Lower leg skin (tissue), 3 donors: ENCODE measurements around the gene IL17RB.

Experiments
- CTCF ChIP-seq, 3 donors: fragments of 450-650 bp; IDR thresholded peaks; one replicate each; pipeline ENCODE4 v1.5.1; 2016; ENCODE audit warnings: antibody characterized with exemption in 3 of 3, mild to moderate bottlenecking in 3 of 3, moderate library complexity in 2 of 3
- POLR2A ChIP-seq, 2 donors: fragments of 450-650 bp; IDR thresholded peaks; one replicate each; pipeline ENCODE4 v1.6.1; 2016 to 2017; ENCODE audit warnings: antibody characterized with exemption in 2 of 2, mild to moderate bottlenecking in 1 of 2, moderate library complexity in 1 of 2

GRCh38 chr3:53865732-53866499 lies 19.5 kb downstream of the IL17RB start:
- TF ChIP-seq CTCF (IDR thresholded peaks at IDR 0.05) (no peak), POLR2A (IDR thresholded peaks at IDR 0.05) (no peak)
